Amygdala (tissue), 56 donors: ENCODE data around the gene ABCC4.

Experiments used
- DNase-seq, 56 donors: peaks; one replicate each; lab custom pipeline; 2025; lab: John Stamatoyannopoulos, UW

The ABCC4 gene

DNA sequence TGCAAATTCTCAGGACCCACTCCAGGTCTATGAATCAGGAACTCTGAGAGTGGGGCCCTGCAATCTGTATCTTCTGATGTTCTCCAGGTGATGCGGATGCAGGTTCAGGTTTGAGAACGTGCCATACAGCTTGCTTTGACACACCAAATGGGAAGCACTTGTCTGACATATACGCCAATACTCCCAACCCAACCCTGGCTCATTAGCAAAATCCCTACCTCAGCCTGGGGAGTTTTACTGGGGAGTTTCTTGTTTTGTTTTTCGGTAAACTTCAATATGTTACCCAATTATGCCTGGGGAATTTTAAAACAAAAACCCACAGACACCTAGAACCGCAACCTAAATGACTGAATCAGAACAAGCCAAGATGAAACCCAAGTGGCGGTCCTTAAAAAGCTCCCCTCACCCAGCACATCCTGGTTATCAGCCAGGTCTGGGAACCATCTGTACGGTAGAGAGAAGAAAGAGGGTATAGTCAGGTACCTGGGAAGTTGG lies 41.2 kb downstream of the ABCC4 start:
- no peak for DNase-seq

DNA sequence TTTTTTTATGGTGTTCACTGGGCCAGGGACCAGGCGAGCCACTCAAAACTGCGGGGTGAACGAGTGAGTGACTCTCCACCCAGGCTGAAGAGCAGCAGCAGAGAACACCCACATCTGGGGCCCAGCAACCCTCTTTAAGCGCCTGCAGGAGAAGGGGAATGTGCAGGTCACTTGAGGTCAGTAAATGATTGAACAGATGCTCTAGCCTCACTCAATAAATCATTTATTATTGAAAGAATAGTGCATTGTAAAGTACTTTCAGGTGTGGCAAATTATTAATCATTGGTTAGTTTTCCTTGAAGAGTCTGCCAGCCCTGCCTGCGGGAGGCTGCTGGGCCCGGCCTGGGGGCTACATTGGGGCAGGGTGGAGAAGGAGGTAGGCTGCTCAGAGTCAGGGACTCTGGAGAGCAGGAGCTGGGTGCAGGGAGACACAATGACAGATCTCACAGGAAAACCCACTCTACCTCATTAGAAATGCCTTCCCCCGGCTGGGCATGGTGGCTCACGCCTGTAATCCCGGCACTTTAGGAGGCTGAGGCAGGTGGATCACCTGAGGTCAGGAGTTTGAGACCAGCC lies 42.5 kb downstream of the ABCC4 start:
- no peak for DNase-seq

DNA sequence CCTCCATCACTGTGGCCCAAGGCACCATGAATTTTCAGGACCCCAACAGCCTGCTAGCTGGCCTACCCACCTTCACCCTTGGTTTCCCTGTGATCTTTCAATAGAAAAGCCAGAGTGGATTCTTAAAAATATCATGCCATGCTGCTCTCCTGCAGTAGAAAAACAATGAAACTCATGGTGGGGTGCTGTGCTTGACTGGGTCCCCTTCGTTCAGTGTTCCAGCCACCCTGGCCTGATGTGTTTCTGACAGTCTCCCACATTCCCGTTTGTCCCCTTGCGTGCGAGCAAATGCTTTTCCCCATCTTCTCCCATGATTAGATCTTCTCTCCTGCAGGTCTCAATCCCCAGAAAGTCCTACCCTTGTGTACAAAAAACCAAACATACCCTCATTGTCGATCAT lies 43.2 kb downstream of the ABCC4 start:
- no peak for DNase-seq

GRCh38 chr13:95256091-95256490 lies 45.2 kb downstream of the ABCC4 start:
- no peak for DNase-seq

DNA sequence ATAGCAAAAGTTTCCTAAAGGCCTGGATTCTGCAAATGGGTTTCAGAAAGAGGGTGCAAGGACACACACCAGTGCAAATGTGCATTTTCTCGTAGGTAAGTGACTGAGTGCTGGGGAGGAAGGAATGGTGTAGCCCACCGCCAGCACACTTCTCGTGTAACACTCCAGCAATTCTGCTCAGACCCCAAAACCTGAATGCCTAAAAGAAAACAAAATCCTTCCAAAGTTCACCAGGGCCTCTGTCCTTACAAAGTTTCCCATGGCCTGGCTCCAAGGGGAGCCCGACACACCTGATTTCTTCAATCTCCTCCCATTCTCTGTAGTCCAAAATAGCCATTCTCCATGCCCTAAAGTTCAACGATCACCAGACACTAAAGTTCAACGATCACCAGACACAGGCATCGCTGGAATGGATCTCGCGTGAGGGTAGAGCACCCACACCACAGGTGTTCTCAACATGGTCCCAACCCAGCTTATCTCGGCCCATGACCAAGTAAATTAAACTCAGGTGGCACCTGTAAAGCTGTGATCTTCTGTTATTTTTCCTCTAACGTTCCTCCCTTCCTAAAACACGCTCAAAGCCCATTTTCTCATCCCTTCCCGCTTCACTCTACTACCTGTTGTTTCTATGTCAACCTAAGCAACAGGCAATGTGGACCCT lies 46.0 kb downstream of the ABCC4 start:
- no peak for DNase-seq

DNA sequence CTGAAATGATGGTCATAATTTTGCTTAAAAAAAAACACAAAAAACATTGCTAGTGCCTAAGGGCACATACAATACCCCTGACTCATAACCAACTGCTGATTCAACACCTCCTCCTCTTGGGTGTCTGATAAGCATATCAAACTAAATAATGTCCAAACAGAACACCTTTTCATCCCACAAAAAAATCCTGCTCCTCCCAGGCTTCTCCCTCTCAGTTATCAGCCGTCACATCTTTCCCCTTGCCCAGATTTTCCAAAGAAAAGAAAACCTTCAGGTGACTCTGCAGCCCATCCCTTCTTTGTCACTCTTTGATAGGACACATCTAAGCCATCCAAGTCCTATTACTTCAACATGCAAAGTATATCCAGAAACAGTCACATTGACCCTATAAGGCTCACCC lies 46.9 kb downstream of the ABCC4 start:
- no peak for DNase-seq

DNA sequence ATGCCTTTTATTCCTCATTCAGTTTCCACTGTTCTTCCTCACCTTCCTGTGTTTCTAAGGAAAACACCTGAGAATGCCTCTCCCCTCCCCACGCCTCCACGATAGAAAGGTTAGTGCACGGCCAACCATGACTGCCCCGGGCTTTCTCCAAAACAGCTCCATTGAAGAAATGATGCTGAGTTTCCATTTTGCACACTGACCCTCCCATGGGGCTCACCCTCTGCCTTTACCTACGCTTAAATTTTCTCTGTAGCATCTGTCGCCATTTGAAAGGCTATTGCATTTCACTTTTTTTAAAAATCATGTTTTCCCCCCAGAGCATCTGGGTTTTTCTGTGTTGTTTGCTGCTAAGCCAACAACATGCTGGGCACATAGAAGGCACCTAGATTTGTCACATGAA lies 48.2 kb downstream of the ABCC4 start:
- no peak for DNase-seq

- no peak for DNase-seq
These were observed 49.6 kb downstream of the ABCC4 start for GRCh38 chr13:95251641-95252040.

DNA sequence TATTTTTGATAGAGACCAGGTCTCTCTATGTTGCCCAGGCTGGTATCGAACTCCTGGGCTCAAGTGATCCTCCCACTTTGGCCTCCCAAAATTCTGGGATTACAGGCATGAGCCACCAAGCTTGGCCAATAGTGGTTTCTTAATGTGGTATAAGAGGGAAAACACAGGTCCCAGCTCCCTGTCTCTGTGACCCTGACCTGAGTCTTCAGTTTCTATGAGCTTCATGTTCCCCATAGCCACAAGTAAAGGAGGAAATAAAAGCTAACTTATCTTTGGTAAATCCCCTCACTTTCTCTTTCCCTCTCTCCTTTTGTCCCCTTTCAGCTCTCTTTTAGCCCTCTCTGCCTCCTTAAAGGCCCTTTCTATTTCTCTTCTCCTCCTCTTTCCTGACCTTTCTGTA lies 50.3 kb downstream of the ABCC4 start:
- no peak for DNase-seq

- DNase-seq, result no peak
These were observed 52.3 kb downstream of the ABCC4 start for GRCh38 chr13:95248953-95249352.

GRCh38 chr13:95247852-95248251 lies 53.4 kb downstream of the ABCC4 start:
- DNase-seq, result no peak

DNA sequence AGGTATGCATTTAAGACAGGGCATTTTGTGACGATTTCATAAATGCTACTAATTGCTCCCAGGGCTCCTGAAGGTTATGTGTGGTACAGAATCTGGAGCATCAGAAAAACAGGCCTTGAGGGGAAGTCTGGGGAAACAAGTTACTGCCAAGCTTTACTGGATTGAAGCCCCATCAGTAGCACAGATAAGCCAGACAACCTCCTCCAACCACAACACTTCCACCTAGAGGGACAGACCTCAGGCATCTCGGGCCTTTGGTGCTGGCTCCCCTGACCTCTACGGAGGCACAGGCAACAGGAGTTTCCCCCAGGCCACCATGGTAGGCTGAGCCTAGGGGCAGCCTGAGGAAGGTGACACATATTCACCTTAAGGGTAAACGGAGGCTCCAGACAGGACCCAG lies 54.1 kb downstream of the ABCC4 start:
- DNase-seq, result no peak

DNA sequence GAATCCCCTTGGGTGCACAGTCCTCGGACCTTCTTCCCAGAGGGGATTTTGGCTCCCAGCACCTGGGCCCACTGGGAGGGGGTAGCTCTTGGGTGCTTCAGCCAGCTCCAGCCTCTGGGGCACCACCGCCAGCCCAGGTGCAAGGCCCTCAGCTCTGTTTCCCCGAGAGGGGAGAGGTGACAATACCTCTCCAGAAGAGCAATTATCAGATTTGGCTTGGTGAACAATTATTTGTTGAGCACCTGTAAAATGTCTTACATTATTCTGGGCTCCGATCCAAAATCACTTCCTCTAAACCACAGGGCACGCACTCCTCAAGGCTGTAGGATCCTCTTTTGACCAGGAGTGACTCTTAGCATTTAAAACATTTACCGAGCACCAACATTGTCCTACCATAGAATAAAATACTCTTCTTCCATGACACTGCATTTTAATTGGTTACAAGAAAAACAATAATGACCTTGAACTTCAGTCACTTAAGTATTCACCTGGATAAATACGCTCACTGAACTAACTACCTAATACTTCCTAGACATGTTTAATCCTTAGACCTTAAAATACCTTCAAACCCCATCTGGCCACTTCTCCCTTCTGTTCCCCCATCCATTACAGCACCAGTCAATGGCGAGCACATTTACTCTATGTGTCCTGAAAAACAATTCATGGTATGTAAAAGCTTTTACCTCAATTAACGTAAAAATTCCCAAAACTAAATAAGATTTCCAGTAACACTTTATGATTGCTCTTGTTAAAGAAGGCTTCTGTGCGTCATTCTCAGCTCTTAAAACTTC lies 54.8 kb downstream of the ABCC4 start:
- DNase-seq, result no peak

- DNase-seq, result peak in 1 of 56 donors; percentile 7
These were observed 56.2 kb downstream of the ABCC4 start for GRCh38 chr13:95245071-95245470.

- DNase-seq, result peak in 18 of 56 donors; percentile 2 to 59 (median 14)
These were observed 58.0 kb downstream of the ABCC4 start for GRCh38 chr13:95243207-95243606.

- DNase-seq, result no peak
These were observed 59.9 kb downstream of the ABCC4 start for GRCh38 chr13:95241321-95241720.

- no peak for DNase-seq
These were observed 62.0 kb downstream of the ABCC4 start for GRCh38 chr13:95239283-95239682.

DNA sequence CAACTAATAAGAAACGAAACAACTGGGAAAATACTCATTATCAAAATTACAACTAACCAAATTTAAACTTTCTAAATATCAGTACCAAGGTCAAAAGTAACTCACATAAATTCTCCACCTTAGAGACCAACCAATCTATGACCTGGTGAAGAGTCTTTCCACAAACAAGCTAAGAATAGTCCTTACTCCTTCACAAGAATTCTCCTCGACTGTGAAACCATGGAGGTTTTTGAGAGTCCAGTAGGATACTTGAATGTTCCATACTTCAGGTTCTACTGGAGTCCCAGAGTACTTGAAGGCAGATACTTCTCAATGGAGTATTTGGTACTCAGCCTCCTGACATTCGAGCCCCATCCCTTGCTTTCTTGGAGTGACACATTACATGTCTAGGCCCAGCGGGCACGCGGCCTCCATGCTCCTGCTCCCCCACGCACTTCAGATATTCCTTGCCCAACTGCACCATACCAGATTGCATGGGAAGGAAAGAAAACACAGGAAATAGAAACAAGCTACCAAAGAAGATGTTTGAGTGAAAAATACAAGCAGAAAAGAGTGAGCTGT lies 63.9 kb downstream of the ABCC4 start:
- no peak for DNase-seq

DNA sequence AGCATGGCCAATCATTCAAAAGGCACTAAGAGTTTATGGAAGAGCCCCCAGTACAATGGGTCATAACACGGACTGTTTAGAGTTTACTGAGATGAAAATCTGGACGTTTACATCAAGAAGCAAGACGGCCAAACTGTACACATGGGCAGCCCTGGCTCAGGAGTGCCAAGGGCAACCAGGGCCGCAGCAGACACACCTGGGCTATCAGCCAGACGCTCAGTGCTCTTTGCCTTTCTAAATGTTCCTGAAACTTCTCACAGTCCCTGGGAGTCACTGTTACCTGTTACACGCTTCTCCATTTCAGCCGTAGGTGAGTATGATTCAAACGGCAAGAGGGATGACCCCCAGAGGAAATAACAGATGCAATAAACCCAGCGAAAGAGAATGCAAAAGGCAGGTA lies 64.5 kb downstream of the ABCC4 start:
- no peak for DNase-seq

DNA sequence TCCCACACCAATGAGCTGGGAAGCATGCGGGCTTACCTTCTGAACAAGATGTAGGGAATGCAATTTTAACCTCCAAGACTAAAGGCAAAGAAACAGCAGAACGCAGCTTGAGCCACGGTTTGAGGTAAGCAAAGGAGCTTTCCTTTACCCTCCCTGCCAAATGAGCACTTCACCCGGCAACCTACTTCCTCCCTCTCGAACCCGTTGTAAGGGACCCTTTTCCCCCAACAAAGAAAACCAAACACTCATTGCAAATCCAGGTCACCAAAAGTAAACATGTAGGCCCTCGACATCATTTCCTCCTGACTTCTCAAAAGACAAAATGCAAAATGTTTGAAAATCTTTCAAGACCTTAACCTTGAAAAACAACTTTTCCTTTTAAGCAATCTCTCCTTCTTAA lies 65.3 kb downstream of the ABCC4 start:
- DNase-seq, result no peak

GRCh38 chr13:95235199-95235756 lies 66.0 kb downstream of the ABCC4 start:
- DNase-seq, result no peak
